ENCODE data around the gene KCNJ6.
A peak's percentile ranks its signal among the peaks of the same experiment; 100 is the strongest.

The KCNJ6 gene

DNA sequence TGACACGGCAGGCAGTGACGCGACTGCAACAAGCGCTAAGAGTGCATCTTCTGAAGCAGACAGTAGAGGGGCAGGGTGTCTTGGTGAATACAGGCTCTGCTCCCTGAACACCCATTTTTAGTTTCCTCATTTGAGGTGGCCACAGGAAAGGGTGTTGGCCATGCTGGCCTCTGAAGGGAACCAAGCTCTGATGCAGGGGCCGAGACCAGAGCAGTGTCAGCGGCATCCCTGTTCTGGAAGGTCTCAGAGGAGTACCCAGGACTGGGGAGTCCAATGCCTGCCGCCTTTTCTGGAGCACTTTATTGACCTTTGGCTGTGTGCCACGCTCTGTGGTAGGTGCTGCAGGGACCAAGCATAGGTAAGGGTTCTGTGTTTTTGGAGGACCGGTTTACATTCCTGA is 100.4 kb downstream of the KCNJ6 start:
- DNase-seq, result no peak

GRCh38 chr21:37811711-37812110 is 104.5 kb downstream of the KCNJ6 start:
- DNase-seq, result no peak

DNA sequence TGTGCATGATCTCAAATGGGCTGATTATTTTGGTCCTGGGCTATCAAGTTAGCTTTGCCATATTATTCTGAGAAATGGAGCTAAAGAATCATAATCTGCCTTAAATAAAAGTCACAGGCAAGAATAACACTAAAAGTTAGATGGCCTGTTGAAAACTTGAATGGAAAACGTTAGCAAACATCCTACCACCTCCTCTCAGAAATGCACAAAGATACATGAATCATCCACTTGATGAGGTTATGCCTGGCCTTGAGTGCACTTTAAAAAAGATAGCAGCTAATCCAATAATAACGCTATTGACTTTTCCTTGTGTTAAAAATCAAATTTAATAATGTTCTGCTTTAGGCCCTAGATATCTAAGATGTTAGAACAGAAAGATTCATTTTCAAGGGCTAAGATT is 108.0 kb downstream of the KCNJ6 start:
- DNase-seq, result no peak

GRCh38 chr21:37805266-37805665 is 111.0 kb downstream of the KCNJ6 start:
- DNase-seq, result peak; percentile 59

DNA sequence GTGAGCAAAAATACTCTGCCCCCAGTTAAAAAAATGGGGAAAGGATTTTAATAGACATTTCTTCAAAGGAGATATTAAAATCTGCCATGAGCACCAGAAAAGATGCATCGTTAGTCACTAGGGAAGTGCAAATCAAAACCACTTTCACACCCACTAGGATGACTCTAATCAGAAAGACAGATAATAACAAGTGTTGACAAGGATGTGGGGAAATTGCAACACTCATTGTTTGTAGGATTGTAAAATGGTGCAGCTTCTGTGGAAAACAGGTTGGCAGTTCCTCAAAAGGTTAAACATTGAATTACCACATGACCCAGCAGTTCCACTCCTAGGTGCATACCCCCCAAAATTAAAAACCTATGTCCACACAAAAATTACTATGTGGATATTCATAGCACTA is 112.3 kb downstream of the KCNJ6 start:
- no peak for DNase-seq

GRCh38 chr21:37803101-37803651 is 113.1 kb downstream of the KCNJ6 start:
- no peak for DNase-seq

- peak; percentile 89 for DNase-seq
Observed at GRCh38 chr21:37800456-37801061, 115.7 kb downstream of the KCNJ6 start.

DNA sequence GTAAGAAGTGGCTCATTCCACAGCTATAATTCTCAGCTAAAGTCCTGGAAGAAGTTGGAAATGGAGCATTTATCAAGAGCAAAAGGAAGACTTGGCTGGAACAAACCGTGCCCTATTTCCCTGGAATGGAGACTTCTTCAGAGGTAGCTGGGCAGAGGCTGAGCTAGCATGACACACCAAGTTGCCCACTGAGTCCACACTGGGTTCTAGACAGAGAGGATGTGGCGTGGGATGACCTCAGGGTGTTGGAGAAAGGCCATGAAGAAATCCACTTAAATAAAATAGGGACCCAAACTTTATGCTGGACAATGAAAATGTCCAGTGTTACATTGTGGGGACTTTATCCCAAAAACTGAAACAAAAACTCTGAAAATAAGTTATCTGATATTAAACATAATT is 116.2 kb downstream of the KCNJ6 start:
- peak; percentile 41 for DNase-seq

GRCh38 chr21:37799211-37800056 is 116.8 kb downstream of the KCNJ6 start:
- DNase-seq, result no peak

GRCh38 chr21:37797403-37797802 is 118.9 kb downstream of the KCNJ6 start:
- peak; percentile 45 for DNase-seq

DNA sequence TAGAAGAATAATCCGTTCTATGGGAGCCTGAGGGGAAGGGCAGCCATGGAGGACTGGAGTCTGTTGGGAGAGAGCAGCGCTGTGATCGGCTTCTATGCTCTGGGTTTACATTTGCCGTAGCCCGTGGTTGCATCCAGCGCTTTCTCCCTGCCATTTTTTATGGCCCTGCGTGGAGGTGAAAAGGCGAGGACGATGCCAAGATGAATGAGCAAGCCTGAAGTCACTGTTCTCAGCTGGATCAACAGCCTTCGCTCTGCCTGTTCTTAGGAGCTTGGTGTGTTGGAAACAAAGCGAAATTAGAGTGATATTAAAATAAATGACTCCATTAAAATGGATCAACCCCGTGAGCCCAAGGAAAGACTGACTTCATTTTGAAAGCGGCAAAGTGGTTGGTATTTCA is 120.2 kb downstream of the KCNJ6 start:
- no peak for DNase-seq

DNA sequence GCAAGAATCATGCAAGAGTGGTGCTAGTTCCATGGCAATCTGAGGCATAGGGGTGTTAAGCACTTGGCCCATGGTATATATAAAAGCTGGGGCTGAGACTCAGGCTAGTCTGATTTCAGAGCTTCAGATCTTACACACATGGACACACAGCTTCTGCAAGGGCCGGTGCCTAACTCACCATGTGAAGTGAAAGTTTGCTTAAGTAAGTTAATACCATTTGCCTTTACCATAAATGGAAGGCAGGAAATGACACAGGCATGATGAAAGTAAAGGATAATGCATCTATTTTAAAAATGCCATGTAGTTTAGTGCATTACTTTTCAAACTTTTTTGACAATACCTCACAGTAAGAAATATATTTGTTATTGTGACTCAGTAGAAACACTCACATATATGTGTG is 122.6 kb downstream of the KCNJ6 start:
- peak; percentile 29 for DNase-seq

- peak; percentile 52 for DNase-seq
Observed at GRCh38 chr21:37792046-37792445, 124.2 kb downstream of the KCNJ6 start.

GRCh38 chr21:37790905-37791304 is 125.4 kb downstream of the KCNJ6 start:
- no peak for DNase-seq

DNA sequence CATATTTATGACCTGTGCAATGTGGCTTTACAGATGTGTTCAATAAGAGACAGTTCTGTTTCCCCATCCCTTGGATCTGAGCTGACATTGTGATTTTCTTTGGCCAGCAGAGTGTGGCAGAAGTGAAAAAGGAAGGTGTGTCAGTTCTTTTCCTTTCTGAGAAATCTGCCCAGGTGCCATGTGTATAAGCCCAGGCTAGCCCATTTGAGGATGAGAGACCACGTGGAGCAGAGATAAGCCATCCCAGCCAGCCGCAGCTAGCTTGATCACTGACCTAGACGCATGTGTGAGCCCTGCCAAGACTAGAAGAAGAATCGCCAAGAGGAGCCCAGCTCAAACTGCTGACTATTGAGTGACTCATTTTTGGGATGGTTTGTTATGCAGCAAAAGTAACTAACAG is 127.8 kb downstream of the KCNJ6 start:
- DNase-seq, result no peak

DNA sequence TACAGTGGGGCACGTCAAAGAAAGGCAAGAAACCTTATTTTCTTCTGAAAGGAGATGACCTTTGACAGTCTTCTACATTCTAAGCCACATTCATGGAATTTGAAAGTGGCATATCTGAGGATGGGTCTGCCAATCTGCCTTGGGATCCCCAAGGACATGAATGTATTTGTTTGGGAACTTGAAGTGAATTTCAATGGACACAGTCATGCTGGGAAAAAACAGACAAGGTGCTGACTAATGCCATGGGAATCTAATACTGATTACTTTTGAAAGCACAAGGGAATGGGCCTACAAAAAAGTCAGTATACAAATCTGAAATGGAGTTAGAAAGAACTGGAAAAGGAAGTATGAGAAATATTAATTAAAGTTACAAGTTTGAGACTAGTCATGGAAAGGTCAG is 128.8 kb downstream of the KCNJ6 start:
- DNase-seq, result no peak

GRCh38 chr21:37784591-37785318 is 131.5 kb downstream of the KCNJ6 start:
- DNase-seq, result no peak

DNA sequence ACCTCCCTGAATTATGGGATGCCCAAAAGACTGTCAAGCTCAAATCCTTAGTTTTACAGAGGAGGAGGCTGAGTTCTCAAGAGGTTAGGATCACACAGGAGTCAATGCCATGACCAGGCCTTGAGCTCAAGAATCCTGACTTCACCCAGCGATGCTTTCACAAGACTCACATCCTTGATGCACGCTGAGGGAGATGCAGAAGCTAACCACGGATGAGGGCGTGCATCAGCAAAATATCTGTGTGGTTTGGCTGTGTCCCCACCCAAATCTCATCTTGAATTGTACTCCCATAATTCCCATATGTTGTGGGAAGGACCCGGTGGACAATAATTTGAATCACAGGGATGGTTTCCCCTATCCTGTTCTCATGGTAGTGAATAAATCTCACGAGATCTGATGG is 133.2 kb downstream of the KCNJ6 start:
- no peak for DNase-seq

- DNase-seq, result no peak
Observed at GRCh38 chr21:37780991-37781983, 135.0 kb downstream of the KCNJ6 start.

GRCh38 chr21:37771181-37771580 is 145.1 kb downstream of the KCNJ6 start:
- DNase-seq, result no peak

DNA sequence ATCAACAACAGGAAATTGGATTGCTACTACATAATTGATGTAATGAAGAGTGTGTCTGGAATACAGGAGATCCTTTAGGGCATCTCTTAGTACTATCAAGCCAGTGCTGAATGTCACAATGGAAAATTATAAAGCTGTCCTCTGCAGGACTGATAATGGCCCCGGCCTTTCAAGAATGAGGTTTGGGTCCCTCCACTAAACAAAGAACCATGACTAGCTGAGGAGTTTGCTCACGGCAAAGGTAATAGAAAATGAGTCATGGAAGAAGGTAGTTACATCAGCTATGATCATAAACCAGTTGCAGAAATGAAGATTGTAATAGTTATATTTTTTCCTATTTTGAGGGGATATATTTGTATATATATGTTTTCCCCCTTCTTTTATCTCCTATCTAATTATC is 145.8 kb downstream of the KCNJ6 start:
- no peak for DNase-seq

GRCh38 chr21:37769656-37770055 is 146.6 kb downstream of the KCNJ6 start:
- DNase-seq, result no peak
